SKM-1 (cell line): Measurements from ENCODE around the gene ZNF207.
"Not testable (repeated sequence)": the region's sequence is repeated elsewhere in the genome, so short reads cannot be mapped to it uniquely, and the experiment has no call there.

Source experiments
- DNase-seq: peaks from one replicate; lab custom pipeline; 2025; ENCODE audit not compliant: unreplicated experiment; lab: John Stamatoyannopoulos, UW

Gene ZNF207

GRCh38 chr17:32335046-32335445 lies 14.9 kb upstream of the ZNF207 start:
- no peak for DNase-seq

- DNase-seq, result no peak
These were observed 14.3 kb upstream of the ZNF207 start for GRCh38 chr17:32335687-32336086.

GRCh38 chr17:32341141-32341856 lies 8.7 kb upstream of the ZNF207 start:
- DNase-seq, result peak; percentile 26

GRCh38 chr17:32341857-32342602 lies 7.9 kb upstream of the ZNF207 start, which contains the start of gene C17orf75:
C17orf75 (minus strand) TSS chr17:32342173; CDS start chr17:32342139, 34 bp downstream.
- DNase-seq, result peak; percentile 32

GRCh38 chr17:32342603-32343325 lies 7.2 kb upstream of the ZNF207 start:
- DNase-seq, result no peak

GRCh38 chr17:32345951-32346600 lies 3.9 kb upstream of the ZNF207 start:
- no peak for DNase-seq

- no peak for DNase-seq
These were observed 1.5 kb upstream of the ZNF207 start for GRCh38 chr17:32348483-32348800.

GRCh38 chr17:32349503-32349853 lies 479 bp upstream of the ZNF207 start:
- DNase-seq, result no peak

GRCh38 chr17:32350666-32351418 lies 885 bp downstream of the ZNF207 start:
- peak; percentile 50 for DNase-seq

- not testable (repeated sequence) for DNase-seq
These were observed 2.8 kb downstream of the ZNF207 start for GRCh38 chr17:32352734-32353133.

- no peak for DNase-seq
These were observed 5.9 kb downstream of the ZNF207 start for GRCh38 chr17:32355649-32356377.

- DNase-seq, result no peak
These were observed 6.4 kb downstream of the ZNF207 start for GRCh38 chr17:32356378-32356743.

- no peak for DNase-seq
These were observed 6.8 kb downstream of the ZNF207 start for GRCh38 chr17:32356750-32357149.

- DNase-seq, result no peak
These were observed 7.7 kb downstream of the ZNF207 start for GRCh38 chr17:32357615-32358014.

- no peak for DNase-seq
These were observed 11.3 kb downstream of the ZNF207 start for GRCh38 chr17:32361270-32361669.

- DNase-seq, result no peak
These were observed 20.5 kb downstream of the ZNF207 start for GRCh38 chr17:32370426-32370825.

- no peak for DNase-seq
These were observed 32.7 kb downstream of the ZNF207 start for GRCh38 chr17:32382526-32383223.

- no peak for DNase-seq
These were observed 34.0 kb downstream of the ZNF207 start for GRCh38 chr17:32383926-32384434.

GRCh38 chr17:32385121-32385520 lies 35.2 kb downstream of the ZNF207 start:
- DNase-seq, result no peak
